Activated CD4-positive, alpha-beta T cell treated with anti-CD3 and anti-CD28 coated beads, Interleukin-2, amount 10 ng/mL, durations not matched to agents 7 days and 5 days (primary cell): ENCODE measurements around the gene ZNF580. TPM values are rescaled to one million over a fixed set of nuclear protein-coding genes. Genes with fewer than 3 reads are reported as not detected.

Experiments
- CTCF ChIA-PET: fragments of 350-600 bp; sonication (Branson Sonifier 250); formaldehyde crosslinking; loops from one replicate; lab custom pipeline; 2021; ENCODE audit warnings: antibody characterized with exemption; lab: Charles Lee
- POLR2A ChIA-PET: fragments of 350-600 bp; sonication (Branson Sonifier 250); formaldehyde crosslinking; loops from one replicate; lab custom pipeline; 2021; ENCODE audit warnings: antibody characterized with exemption; lab: Charles Lee
- DNase-seq: peaks from one replicate; pipeline ENCODE4 v3.0.0-alpha.2; 2020
- H3K27ac Mint-ChIP-seq: one replicate; pipeline ENCODE4 v1.8.0; 2021; ENCODE audit warnings: mild to moderate bottlenecking, moderate library complexity, mixed read lengths
- H3K27me3 Mint-ChIP-seq: one replicate; pipeline ENCODE4 v1.8.0; 2021; ENCODE audit warnings: mixed read lengths
- H3K36me3 Mint-ChIP-seq: one replicate; pipeline ENCODE4 v1.8.0; 2021; ENCODE audit warnings: low read depth, mixed read lengths
- H3K4me1 Mint-ChIP-seq: one replicate; pipeline ENCODE4 v1.8.0; 2021; ENCODE audit warnings: mixed read lengths
- H3K4me3 Mint-ChIP-seq: one replicate; pipeline ENCODE4 v1.8.0; 2021; ENCODE audit warnings: mild to moderate bottlenecking, moderate library complexity, mixed read lengths
- H3K9me3 Mint-ChIP-seq: one replicate; pipeline ENCODE4 v1.8.0; 2021; ENCODE audit warnings: mixed read lengths
- total RNA-seq, 2 experiments: library from RNA; stranded (reverse); gene quantifications; one replicate each; pipeline ENCODE4 v1.2.3, GENCODE V29; 2021

ZNF580 gene
- total RNA-seq, 2 experiments from 2014 or later, result 44.6 to 45.9 TPM

DNA sequence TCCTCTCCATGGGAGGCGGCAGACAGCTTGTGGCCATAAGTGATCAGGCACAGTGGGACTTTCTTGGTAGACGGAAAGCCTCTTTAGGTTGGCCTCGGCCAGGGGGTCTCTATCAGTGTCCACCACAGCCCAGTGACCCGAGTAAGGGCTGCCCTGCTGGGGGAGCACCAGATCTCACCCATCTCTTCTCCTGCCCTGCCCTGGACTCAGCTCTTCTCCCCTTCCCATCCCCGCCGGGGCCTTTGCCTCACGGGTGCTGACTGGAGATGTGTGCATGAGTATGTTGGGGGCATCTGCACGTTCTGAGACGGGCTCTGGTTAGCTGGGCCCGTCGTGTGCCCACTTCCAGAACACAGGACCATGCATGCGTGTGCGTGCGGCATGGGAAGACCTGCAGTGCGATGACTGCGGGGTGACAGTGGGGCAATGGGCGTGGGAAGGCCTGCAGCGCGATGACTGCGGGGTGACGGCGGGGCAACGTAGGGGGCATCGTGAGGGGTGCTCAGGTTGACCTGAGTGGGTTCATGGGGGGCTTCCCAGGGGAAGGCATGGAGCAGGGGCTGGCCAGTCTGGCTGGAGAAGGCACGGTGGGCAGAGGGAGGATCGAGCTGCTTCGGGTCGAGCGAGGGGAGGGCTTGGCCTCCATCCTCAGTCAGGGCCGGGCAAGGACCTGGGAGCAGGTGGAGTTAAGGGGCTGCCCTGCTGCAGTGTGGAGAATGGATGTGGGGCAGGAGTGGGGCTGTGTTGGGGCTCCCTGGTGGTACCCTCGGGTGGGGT lies 50.2 kb downstream of the ZNF580 start:
- no peaks in the 10 kb centered on the region for H3K9me3 Mint-ChIP-seq
- POLR2A ChIA-PET, result no interaction called here
- no peak for DNase-seq

DNA sequence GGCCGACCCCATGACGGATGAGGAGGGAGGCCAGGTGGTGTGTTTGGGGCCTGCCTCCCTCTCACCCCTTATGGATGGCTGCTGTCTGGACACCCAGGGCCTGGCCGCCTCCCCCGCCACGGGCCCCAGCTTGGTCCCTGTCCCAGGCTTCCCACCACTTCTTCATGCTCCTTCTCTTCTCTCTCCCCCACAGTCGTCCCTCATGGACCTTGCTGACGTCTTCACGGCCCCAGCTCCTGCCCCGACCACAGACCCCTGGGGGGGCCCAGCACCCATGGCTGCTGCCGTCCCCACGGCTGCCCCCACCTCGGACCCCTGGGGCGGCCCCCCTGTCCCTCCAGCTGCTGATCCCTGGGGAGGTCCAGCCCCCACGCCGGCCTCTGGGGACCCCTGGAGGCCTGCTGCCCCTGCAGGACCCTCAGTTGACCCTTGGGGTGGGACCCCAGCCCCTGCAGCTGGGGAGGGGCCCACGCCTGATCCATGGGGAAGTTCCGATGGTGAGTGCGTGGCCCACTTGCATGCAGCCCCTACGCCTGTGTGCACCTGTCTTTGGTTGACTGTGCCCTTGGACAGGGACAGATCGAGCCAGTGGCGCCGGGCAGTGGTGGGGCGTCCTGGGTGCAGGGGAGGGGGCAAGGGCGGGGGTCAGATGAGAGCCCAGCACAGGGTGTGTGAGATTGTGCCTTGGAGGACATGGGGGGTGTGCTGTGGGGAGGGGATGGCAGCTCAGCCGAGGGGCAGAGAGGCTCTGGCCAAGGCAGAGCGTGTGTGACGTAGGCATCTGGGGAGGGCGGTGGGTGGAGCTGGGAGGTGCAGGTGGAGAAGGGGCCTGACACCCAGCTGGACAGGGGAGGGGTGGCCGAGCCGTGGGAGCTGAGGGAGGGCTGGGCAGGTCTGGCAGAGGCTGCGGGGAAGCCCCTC lies 51.0 kb downstream of the ZNF580 start:
- no peak overlapping the region for H3K4me3 Mint-ChIP-seq
- ChIA-PET CTCF (interaction anchor here (0.6 to 1.8 kb wide), 2 partner anchors 11 to 38 kb away, joined by 3 to 5 read pairs; no protein-coding TSS in a partner anchor), POLR2A (no interaction called here)
- H3K27me3 Mint-ChIP-seq, result no peaks in the 10 kb centered on the region
- H3K27ac Mint-ChIP-seq, result no peak overlapping the region
- no peak for DNase-seq
- H3K36me3 Mint-ChIP-seq, result peaks cover 19% of the 10 kb centered on the region
- peaks cover 3% of the 10 kb centered on the region for H3K4me1 Mint-ChIP-seq
- H3K9me3 Mint-ChIP-seq, result no peaks in the 10 kb centered on the region

More for the DNA sequence above, 50.2 kb downstream of the ZNF580 start:
- CTCF ChIA-PET, result interaction anchor here (0.6 to 1.3 kb wide), 2 partner anchors 174 to 1243 kb away, joined by 3 read pairs; no protein-coding TSS in a partner anchor
- Mint-ChIP-seq H3K27me3 (no peaks in the 10 kb centered on the region), H3K27ac (no peak overlapping the region), H3K4me1 (peaks cover 3% of the 10 kb centered on the region), H3K4me3 (no peak overlapping the region), H3K36me3 (peaks cover 19% of the 10 kb centered on the region)

DNA sequence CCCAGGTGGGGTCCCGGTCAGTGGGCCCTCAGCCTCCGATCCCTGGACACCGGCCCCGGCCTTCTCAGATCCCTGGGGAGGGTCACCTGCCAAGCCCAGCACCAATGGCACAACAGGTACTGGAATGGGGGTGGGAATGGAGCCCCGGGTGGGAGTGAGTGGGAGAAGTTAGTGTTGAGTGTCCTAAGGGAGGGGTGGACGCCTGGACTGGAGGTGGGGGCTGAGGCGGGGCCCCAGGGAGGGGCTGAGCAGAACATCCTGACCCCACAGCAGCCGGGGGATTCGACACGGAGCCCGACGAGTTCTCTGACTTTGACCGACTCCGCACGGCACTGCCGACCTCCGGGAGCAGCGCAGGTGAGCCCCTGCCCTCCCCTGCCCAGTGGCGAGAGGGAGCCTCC lies 51.9 kb downstream of the ZNF580 start:
- H3K27me3 Mint-ChIP-seq, result no peaks in the 10 kb centered on the region
- no peak overlapping the region for H3K4me3 Mint-ChIP-seq
- no peak overlapping the region for H3K27ac Mint-ChIP-seq
- DNase-seq, result no peak
- POLR2A ChIA-PET, result no interaction called here
- CTCF ChIA-PET, result interaction anchor here (1.8 kb wide), 1 partner anchor 10 kb away, joined by 5 read pairs; no protein-coding TSS in a partner anchor
- no peaks in the 10 kb centered on the region for H3K9me3 Mint-ChIP-seq
- H3K4me1 Mint-ChIP-seq, result no peaks in the 10 kb centered on the region
- peaks cover 20% of the 10 kb centered on the region for H3K36me3 Mint-ChIP-seq

Other genes with a start within 250 kb of the ZNF580 start
- gene UBE2S, start 233.2 kb upstream of the ZNF580 start, total RNA-seq, result 100 to 1,000 TPM; 238 to 255 TPM
- not detected for gene SHISA7, start 197.7 kb upstream of the ZNF580 start, total RNA-seq
- 10 to 100 TPM; 18.9 to 20.7 TPM for gene ISOC2, start 179.4 kb upstream of the ZNF580 start, total RNA-seq
- not detected for gene C19orf85, start 176.3 kb upstream of the ZNF580 start, total RNA-seq
- gene ZNF628, start 164.4 kb upstream of the ZNF580 start, total RNA-seq, result 1 to 10 TPM; 7.3 to 9.7 TPM
- 10 to 100 TPM; 11.7 TPM for gene NAT14, start 155.8 kb upstream of the ZNF580 start, total RNA-seq
- under 1 TPM; 0.42 to 0.98 TPM for gene SSC5D, start 152.6 kb upstream of the ZNF580 start, total RNA-seq
- gene SBK2, start 103.9 kb upstream of the ZNF580 start, total RNA-seq, result not detected
- not detected for gene SBK3, start 95.5 kb upstream of the ZNF580 start, total RNA-seq
- gene ZNF579, start 60.2 kb upstream of the ZNF580 start, total RNA-seq, result 1 to 10 TPM; 7.0 to 8.0 TPM
- 10 to 100 TPM; 15.3 to 16.9 TPM for gene FIZ1, start 41.5 kb upstream of the ZNF580 start, total RNA-seq
- gene ZNF524, start 40.7 kb upstream of the ZNF580 start, total RNA-seq, result 10 to 100 TPM; 31.2 to 32.9 TPM
- gene ZNF865, start 35.4 kb upstream of the ZNF580 start, total RNA-seq, result 10 to 100 TPM; 14.2 TPM
- gene ZNF784, start 16.4 kb upstream of the ZNF580 start, total RNA-seq, result 1 to 10 TPM; 4.3 to 5.8 TPM
- 10 to 100 TPM; 24.1 to 25.5 TPM for gene ZNF581, start 2.6 kb downstream of the ZNF580 start, total RNA-seq
- gene CCDC106, start 7.2 kb downstream of the ZNF580 start, total RNA-seq, result 1 to 10 TPM; 8.3 to 8.8 TPM
- gene U2AF2, start 14.0 kb downstream of the ZNF580 start, total RNA-seq, result 100 to 1,000 TPM; 239 to 281 TPM
- 10 to 100 TPM; 50.8 to 64.2 TPM for gene EPN1, start 34.2 kb downstream of the ZNF580 start, total RNA-seq
- not detected for gene NLRP9, start 97.4 kb downstream of the ZNF580 start, total RNA-seq
- gene RFPL4A, start 118.1 kb downstream of the ZNF580 start, total RNA-seq, result not detected
- not detected for gene RFPL4AL1, start 128.1 kb downstream of the ZNF580 start, total RNA-seq
- gene NLRP11, start 191.0 kb downstream of the ZNF580 start, total RNA-seq, result not detected
- gene NLRP4, start 195.5 kb downstream of the ZNF580 start, total RNA-seq, result not detected